ENCODE results near the gene XG.

DNA sequence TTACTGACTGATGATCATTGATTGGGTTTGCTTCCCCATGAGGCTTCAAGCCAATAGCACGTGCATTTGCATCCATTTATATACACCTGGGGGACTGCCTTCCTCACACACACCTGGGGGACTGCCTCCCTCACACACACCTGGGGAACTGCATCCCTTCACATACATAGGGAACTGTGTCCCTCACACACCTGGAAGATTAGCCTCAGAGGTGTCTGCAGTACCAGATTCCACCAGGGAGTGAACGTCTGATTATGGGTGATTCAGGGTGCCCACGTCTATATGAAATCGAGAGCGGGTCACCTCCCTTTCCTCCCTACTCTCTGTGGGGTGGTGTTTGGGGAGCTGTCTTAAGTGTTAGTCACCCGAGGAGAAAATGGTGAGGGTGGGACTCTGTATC is 43.8 kb upstream of the XG start:
- TF ChIP-seq, protein P1, sequence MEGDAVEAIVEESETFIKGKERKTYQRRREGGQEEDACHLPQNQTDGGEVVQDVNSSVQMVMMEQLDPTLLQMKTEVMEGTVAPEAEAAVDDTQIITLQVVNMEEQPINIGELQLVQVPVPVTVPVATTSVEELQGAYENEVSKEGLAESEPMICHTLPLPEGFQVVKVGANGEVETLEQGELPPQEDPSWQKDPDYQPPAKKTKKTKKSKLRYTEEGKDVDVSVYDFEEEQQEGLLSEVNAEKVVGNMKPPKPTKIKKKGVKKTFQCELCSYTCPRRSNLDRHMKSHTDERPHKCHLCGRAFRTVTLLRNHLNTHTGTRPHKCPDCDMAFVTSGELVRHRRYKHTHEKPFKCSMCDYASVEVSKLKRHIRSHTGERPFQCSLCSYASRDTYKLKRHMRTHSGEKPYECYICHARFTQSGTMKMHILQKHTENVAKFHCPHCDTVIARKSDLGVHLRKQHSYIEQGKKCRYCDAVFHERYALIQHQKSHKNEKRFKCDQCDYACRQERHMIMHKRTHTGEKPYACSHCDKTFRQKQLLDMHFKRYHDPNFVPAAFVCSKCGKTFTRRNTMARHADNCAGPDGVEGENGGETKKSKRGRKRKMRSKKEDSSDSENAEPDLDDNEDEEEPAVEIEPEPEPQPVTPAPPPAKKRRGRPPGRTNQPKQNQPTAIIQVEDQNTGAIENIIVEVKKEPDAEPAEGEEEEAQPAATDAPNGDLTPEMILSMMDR (IDR thresholded peaks at IDR 0.05; ENCODE audit: low read depth, low read length), result no peak
- TF ChIP-seq EZH2phosphoT487 (IDR thresholded peaks at IDR 0.05; ENCODE audit: low read depth), result no peak

Data from OCI-LY3 (cell line).